Smooth muscle cell (in vitro differentiated cells): ENCODE data around the gene LMOD2. TPM values are rescaled to one million over a fixed set of nuclear protein-coding genes. Genes with fewer than 3 reads are reported as not detected.

Source experiments
- DNase-seq: peaks from one replicate; lab custom pipeline; 2025; ENCODE audit not compliant: unreplicated experiment; lab: John Stamatoyannopoulos, UW
- H2AFZ ChIP-seq: fragments of 200-600 bp; sonication (generic); 2 replicates; pipeline ENCODE4 v1.6.0; 2016; ENCODE audit warnings: antibody characterized with exemption, low read depth, mild to moderate bottlenecking
- H3F3A ChIP-seq: fragments of 200-600 bp; sonication (generic); 2 replicates; pipeline ENCODE4 v1.6.0; 2017; ENCODE audit warnings: antibody characterized with exemption, low read depth
- H3K27ac ChIP-seq: fragments of 200-600 bp; sonication (generic); 2 replicates; pipeline ENCODE4 v1.5.1; 2016; ENCODE audit warnings: low read depth, mild to moderate bottlenecking
- H3K27me3 ChIP-seq: fragments of 200-600 bp; sonication (generic); 2 replicates; pipeline ENCODE4 v1.6.1; 2016; ENCODE audit warnings: low read depth, mild to moderate bottlenecking
- H3K36me3 ChIP-seq: fragments of 200-600 bp; sonication (generic); 2 replicates; pipeline ENCODE4 v1.5.1; 2016; ENCODE audit warnings: low read depth
- H3K4me1 ChIP-seq: fragments of 200-600 bp; sonication (generic); 2 replicates; pipeline ENCODE4 v1.5.1; 2016; ENCODE audit warnings: low read depth
- H3K4me2 ChIP-seq: fragments of 200-600 bp; sonication (generic); 2 replicates; pipeline ENCODE4 v1.6.0; 2016; ENCODE audit warnings: mild to moderate bottlenecking
- H3K4me3 ChIP-seq: fragments of 200-600 bp; sonication (generic); 2 replicates; pipeline ENCODE4 v1.5.1; 2016; ENCODE audit warnings: mild to moderate bottlenecking
- H3K79me2 ChIP-seq: fragments of 200-600 bp; sonication (generic); 2 replicates; pipeline ENCODE4 v1.6.0; 2016; ENCODE audit warnings: low read depth, mild to moderate bottlenecking
- H3K9ac ChIP-seq: fragments of 200-600 bp; sonication (generic); 2 replicates; pipeline ENCODE4 v1.6.0; 2016; ENCODE audit warnings: low read depth
- H3K9me3 ChIP-seq: fragments of 200-600 bp; sonication (generic); replicated peaks from 2 replicates; pipeline ENCODE4 v1.5.1; 2016; ENCODE audit warnings: low read depth
- H4K20me1 ChIP-seq: fragments of 200-600 bp; sonication (generic); 2 replicates; pipeline ENCODE4 v1.6.0; 2016; ENCODE audit warnings: low read depth
- CTCF ChIP-seq: fragments of 200-600 bp; sonication (generic); IDR thresholded peaks from 2 replicates; pipeline ENCODE4 v1.5.1; 2017; ENCODE audit warnings: borderline replicate concordance, mild to moderate bottlenecking, antibody characterized with exemption; ENCODE audit not compliant: insufficient read depth, poor library complexity, severe bottlenecking
- WGBS: methylation state at CpG from one replicate; pipeline ENCODE4 v1.1.7; 2016; ENCODE audit warnings: low lambda C conversion rate; 5-methylcytosine and 5-hydroxymethylcytosine counted together
- polyA plus RNA-seq: library from polyadenylated mRNA; unstranded; fragments of >200 nt; fragmentation: Nextera tagmentation; extraction: Ambion mirVana; gene quantifications from 2 replicates; pipeline ENCODE4 v1.2.1, GENCODE V29; 2016
- total RNA-seq: library from RNA; depleted of rRNA; stranded (reverse); fragments of >200 nt; gene quantifications from 2 replicates; pipeline ENCODE4 v1.2.3, GENCODE V29; 2014

The LMOD2 gene
- total and polyA plus RNA-seq, 2 experiments from 2014 or later: 0.10 TPM; not detected in 1

GRCh38 chr7:123641901-123642300 is 13.8 kb upstream of the LMOD2 start:
- H3K4me1 ChIP-seq: peaks cover 32% of the 10 kb centered on the region
- no peak for TF ChIP-seq CTCF
- no peak for DNase-seq

GRCh38 chr7:123643495-123644441 is 11.9 kb upstream of the LMOD2 start:
- no peak for TF ChIP-seq CTCF
- peaks cover 27% of the 10 kb centered on the region for H3K4me1 ChIP-seq
- peak overlapping the region; percentile 78 for H3K4me2 ChIP-seq
- DNase-seq: no peak
- WGBS: 11% methylated on average over 6 of the region's 6 CpGs
- H3K79me2 ChIP-seq: no peaks in the 10 kb centered on the region
- peaks cover 12% of the 10 kb centered on the region for H3F3A ChIP-seq
- peak overlapping the region; percentile 6 for H2AFZ ChIP-seq
- H3K27me3 ChIP-seq: no peaks in the 10 kb centered on the region
- peak overlapping the region; percentile 34 for H3K4me3 ChIP-seq
- H3K36me3 ChIP-seq: no peaks in the 10 kb centered on the region
- peak overlapping the region; percentile 62 for H3K27ac ChIP-seq
- H4K20me1 ChIP-seq: no peaks in the 10 kb centered on the region
- no peaks in the 10 kb centered on the region for H3K9me3 ChIP-seq
- peak overlapping the region; percentile 42 for H3K9ac ChIP-seq

More at GRCh38 chr7:123641901-123642300, 13.8 kb upstream of the LMOD2 start:
- peaks cover 12% of the 10 kb centered on the region for H3F3A ChIP-seq
- H3K79me2 ChIP-seq: no peaks in the 10 kb centered on the region
- no peaks in the 10 kb centered on the region for H3K9me3 ChIP-seq
- H3K27me3 ChIP-seq: no peaks in the 10 kb centered on the region
- no peak overlapping the region for H3K4me3 ChIP-seq
- no peak overlapping the region for H3K27ac ChIP-seq
- no peak overlapping the region for H2AFZ ChIP-seq
- no peak overlapping the region for H3K4me2 ChIP-seq
- H3K9ac ChIP-seq: no peak overlapping the region
- 66% methylated on average over 5 of the region's 5 CpGs for WGBS
- no peaks in the 10 kb centered on the region for H3K36me3 ChIP-seq
- H4K20me1 ChIP-seq: no peaks in the 10 kb centered on the region

GRCh38 chr7:123645516-123645915 is 10.2 kb upstream of the LMOD2 start:
- Histone ChIP-seq H3K4me3 (no peak overlapping the region), H3K36me3 (no peaks in the 10 kb centered on the region), H3K9me3 (no peaks in the 10 kb centered on the region), H2AFZ (no peak overlapping the region), H3K9ac (no peak overlapping the region), H4K20me1 (no peaks in the 10 kb centered on the region), H3K4me1 (peaks cover 27% of the 10 kb centered on the region), H3K27me3 (no peaks in the 10 kb centered on the region), H3K4me2 (no peak overlapping the region), H3K79me2 (no peaks in the 10 kb centered on the region), H3K27ac (no peak overlapping the region), H3F3A (peaks cover 12% of the 10 kb centered on the region)
- no peak for DNase-seq
- no peak for TF ChIP-seq CTCF
- 52% methylated on average over 3 of the region's 3 CpGs for WGBS
